Naive B cell (primary cell): Measurements from ENCODE around the gene SERGEF. TPM values are rescaled to one million over a fixed set of nuclear protein-coding genes. Genes with fewer than 3 reads are reported as not detected.
A peak's percentile ranks its signal among the peaks of the same experiment; 100 is the strongest.

Experiments used
- ATAC-seq, 2 donors: fragments of 150-1000 bp; cut with Tn5 transposase; 2 replicates each; pipeline ENCODE4 v1.10.0; 2021; ENCODE audit warnings: low read depth in 2 of 2, mild to moderate bottlenecking in 2 of 2, moderate library complexity in 2 of 2
- DNase-seq: peaks from one replicate; pipeline ENCODE4 v3.0.0; 2022
- H3K27ac Mint-ChIP-seq, 6 donors: one replicate each; pipeline ENCODE4 v1.8.0; 2020 to 2022; ENCODE audit warnings: mild to moderate bottlenecking in 6 of 6, mixed read lengths in 6 of 6, moderate library complexity in 5 of 6, inconsistent platforms in 2 of 6
- H3K27me3 Mint-ChIP-seq, 3 donors: one replicate each; pipeline ENCODE4 v1.8.0; 2021 to 2022; ENCODE audit warnings: mixed read lengths in 3 of 3, mild to moderate bottlenecking in 1 of 3
- H3K36me3 Mint-ChIP-seq, 2 donors: one replicate each; pipeline ENCODE4 v1.8.0; 2020 to 2022; ENCODE audit warnings: mixed read lengths in 2 of 2, inconsistent platforms in 1 of 2, mild to moderate bottlenecking in 1 of 2
- H3K4me1 Mint-ChIP-seq, 3 donors: one replicate each; pipeline ENCODE4 v1.8.0; 2020 to 2022; ENCODE audit warnings: mixed read lengths in 3 of 3, inconsistent platforms in 1 of 3, mild to moderate bottlenecking in 1 of 3, moderate library complexity in 1 of 3
- H3K4me3 Mint-ChIP-seq, 8 donors: one replicate each; pipeline ENCODE4 v1.8.0; 2020 to 2022; ENCODE audit warnings: mild to moderate bottlenecking in 8 of 8, mixed read lengths in 8 of 8, moderate library complexity in 8 of 8, inconsistent platforms in 2 of 8
- H3K9me3 Mint-ChIP-seq, 7 donors: one replicate each; pipeline ENCODE4 v1.8.0; 2020 to 2022; ENCODE audit warnings: mixed read lengths in 7 of 7, mild to moderate bottlenecking in 5 of 7, inconsistent platforms in 2 of 7, moderate library complexity in 1 of 7
- polyA plus RNA-seq, 6 donors: library from polyadenylated mRNA; unstranded; fragments of 300-500 nt; fragmentation: Illumina TruSeq; gene quantifications; one replicate each; pipeline ENCODE4 v1.2.3, GENCODE V29; 2021; ENCODE audit warnings: low read depth in 6 of 6

Gene SERGEF
- polyA plus RNA-seq, 6 donors from 2014 or later: 18.3 to 54.6 (median 42.6) TPM

- DNase-seq (no peak), ATAC-seq (no peak)
- H3K9me3 Mint-ChIP-seq: no peaks in the 10 kb centered on the region
- no peaks in the 10 kb centered on the region for H3K36me3 Mint-ChIP-seq
- H3K4me3 Mint-ChIP-seq: no peak overlapping the region
- H3K27ac Mint-ChIP-seq: no peak overlapping the region
- H3K27me3 Mint-ChIP-seq: no peaks in the 10 kb centered on the region
- H3K4me1 Mint-ChIP-seq: peaks cover 0 to 4% (median 0%) of the 10 kb centered on the region in 3 donors
These were observed 238.4 kb downstream of the SERGEF start for GRCh38 chr11:17774232-17775034.

- H3K9me3 Mint-ChIP-seq: no peaks in the 10 kb centered on the region
These were observed 239.2 kb downstream of the SERGEF start for GRCh38 chr11:17773674-17774073.

DNA sequence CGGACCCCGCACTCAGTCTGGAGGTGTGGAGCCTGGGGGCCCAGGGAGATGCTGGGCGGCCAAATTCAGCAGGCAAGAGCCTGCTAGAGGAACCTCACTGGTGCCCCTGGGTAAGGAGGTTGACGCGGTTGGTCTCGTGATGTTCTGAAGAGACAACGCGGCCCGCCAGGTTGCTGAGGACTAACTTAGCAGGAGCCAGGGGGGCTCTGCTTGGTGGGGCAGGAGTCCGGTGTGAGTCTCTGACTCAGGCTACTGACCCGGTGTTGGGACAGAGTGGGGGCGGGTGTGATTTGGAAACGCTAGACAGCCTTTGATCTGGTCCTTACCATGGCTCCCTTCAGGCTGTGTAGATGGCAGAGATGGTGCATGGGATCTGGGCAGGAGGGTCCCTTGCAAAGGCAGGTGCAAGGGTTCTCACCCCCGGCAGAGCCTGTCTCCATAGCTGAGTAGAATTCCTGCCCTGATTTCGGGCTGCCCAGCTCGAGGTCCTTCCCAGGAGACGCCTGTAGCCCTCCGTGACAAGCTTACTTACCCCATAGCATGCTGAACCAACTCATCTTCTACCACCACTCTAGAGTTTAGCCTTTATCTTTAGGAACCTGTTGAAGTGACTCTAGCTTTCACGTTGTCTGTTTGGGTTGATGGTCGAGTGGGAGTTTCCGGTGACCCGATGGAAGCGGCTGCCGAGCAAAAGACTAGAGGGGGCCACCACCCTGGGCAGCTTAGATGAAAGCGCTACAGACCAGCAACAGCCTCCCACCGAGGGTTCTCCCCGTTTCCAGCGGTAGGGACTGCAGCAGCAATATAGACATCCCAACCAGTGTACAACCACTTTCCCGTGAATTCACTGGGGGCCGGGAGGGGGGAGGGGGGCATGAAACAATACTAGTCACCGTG lies 239.9 kb downstream of the SERGEF start:
- DNase-seq (no peak), ATAC-seq (no peak)
- Mint-ChIP-seq H3K36me3 (no peaks in the 10 kb centered on the region), H3K27me3 (peaks cover 0 to 3% (median 0%) of the 10 kb centered on the region in 3 donors), H3K27ac (no peak overlapping the region), H3K4me1 (peaks cover 0 to 8% (median 0%) of the 10 kb centered on the region in 3 donors), H3K9me3 (no peaks in the 10 kb centered on the region), H3K4me3 (no peak overlapping the region)

More at GRCh38 chr11:17773674-17774073, 239.2 kb downstream of the SERGEF start:
- no peak overlapping the region for H3K27ac Mint-ChIP-seq
- no peaks in the 10 kb centered on the region for H3K36me3 Mint-ChIP-seq
- no peak for DNase-seq
- H3K27me3 Mint-ChIP-seq: peaks cover 0 to 3% (median 0%) of the 10 kb centered on the region in 3 donors
- ATAC-seq: no peak
- no peak overlapping the region for H3K4me3 Mint-ChIP-seq
- H3K4me1 Mint-ChIP-seq: peaks cover 0 to 4% (median 0%) of the 10 kb centered on the region in 3 donors

DNA sequence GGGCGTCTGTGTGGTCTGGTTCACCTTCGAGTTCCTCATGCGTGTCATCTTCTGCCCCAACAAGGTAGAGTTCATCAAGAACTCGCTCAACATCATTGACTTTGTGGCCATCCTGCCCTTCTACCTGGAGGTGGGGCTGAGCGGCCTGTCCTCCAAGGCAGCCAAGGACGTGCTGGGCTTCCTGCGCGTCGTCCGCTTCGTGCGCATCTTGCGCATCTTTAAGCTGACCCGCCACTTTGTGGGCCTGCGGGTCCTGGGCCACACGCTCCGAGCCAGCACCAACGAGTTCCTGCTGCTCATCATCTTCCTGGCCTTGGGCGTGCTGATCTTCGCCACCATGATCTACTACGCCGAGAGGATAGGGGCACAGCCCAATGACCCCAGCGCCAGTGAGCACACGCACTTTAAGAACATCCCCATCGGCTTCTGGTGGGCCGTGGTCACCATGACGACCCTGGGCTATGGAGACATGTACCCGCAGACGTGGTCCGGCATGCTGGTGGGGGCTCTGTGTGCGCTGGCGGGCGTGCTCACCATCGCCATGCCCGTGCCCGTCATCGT lies 240.9 kb downstream of the SERGEF start:
- DNase-seq: no peak
- H3K4me1 Mint-ChIP-seq: peaks cover 0 to 9% (median 0%) of the 10 kb centered on the region in 3 donors

GRCh38 chr11:17771415-17771814 lies 241.4 kb downstream of the SERGEF start:
- Mint-ChIP-seq H3K4me3 (no peak overlapping the region), H3K27ac (no peak overlapping the region), H3K4me1 (peaks cover 0 to 9% (median 0%) of the 10 kb centered on the region in 3 donors), H3K9me3 (no peaks in the 10 kb centered on the region), H3K36me3 (no peaks in the 10 kb centered on the region), H3K27me3 (peaks cover 0 to 3% (median 0%) of the 10 kb centered on the region in 3 donors)
- ATAC-seq (no peak), DNase-seq (no peak)

More for the DNA sequence above, 240.9 kb downstream of the SERGEF start:
- H3K36me3 Mint-ChIP-seq: no peaks in the 10 kb centered on the region
- peaks cover 0 to 3% (median 0%) of the 10 kb centered on the region in 3 donors for H3K27me3 Mint-ChIP-seq
- H3K4me3 Mint-ChIP-seq: no peak overlapping the region
- no peak overlapping the region for H3K27ac Mint-ChIP-seq
- no peaks in the 10 kb centered on the region for H3K9me3 Mint-ChIP-seq
- ATAC-seq: no peak

DNA sequence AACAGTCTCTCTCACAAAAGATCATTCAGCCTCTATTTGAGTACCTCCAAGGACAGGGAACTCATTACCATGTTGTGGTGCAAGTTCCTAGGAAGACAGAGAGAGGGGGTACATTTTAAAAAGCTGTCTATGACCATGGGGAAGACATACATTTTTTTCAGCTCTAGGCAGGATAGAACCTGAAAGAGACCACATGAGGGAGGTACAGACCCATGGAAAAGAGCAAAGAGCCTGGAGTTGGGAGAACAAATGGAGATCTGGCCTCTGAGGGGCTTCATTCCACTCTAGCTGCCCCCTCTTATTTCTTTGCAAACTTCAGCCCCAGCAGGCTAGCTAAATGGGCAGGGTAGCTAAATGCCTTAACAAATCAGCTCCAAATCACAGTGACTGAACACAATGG lies 241.9 kb downstream of the SERGEF start:
- no peak for DNase-seq

DNA sequence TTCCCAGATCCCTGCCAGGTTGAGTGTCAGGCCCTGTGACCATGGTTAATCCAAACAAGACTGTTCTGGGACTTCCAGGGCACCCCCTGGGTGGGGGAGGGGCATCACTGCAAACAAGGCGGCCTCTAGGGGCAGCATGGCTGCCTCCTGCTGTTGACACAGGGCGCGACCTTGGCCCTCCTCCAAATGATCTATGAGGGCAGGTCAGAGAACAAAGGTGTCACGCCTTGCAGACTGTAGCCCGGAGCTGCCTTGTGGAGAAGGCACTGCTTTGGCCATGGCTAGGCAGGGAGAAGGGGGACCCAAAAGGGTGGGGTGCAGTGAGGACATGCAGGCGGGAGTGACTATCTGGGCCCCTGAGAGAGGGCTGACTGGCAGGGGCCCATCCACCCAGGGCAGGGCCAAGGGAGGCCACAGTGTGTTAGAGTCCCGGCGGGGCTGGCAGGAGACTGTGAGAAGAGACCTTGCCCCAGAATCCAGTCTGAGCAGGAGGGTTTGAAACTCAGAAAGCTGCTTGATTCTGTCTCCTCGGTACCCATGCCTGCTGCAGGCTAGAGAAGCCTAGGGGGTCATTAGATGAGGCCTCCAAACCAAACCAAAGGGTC lies 242.7 kb downstream of the SERGEF start:
- peak overlapping the region in 1 of 6 donors; percentile 22 for H3K27ac Mint-ChIP-seq
- peaks cover 0 to 3% (median 0%) of the 10 kb centered on the region in 3 donors for H3K27me3 Mint-ChIP-seq
- H3K36me3 Mint-ChIP-seq: no peaks in the 10 kb centered on the region
- peaks cover 0 to 1% (median 0%) of the 10 kb centered on the region in 7 donors for H3K9me3 Mint-ChIP-seq
- peaks cover 0 to 5% (median 0%) of the 10 kb centered on the region in 3 donors for H3K4me1 Mint-ChIP-seq
- DNase-seq (no peak), ATAC-seq (no peak)
- H3K4me3 Mint-ChIP-seq: no peak overlapping the region

More for the DNA sequence above, 241.9 kb downstream of the SERGEF start:
- H3K36me3 Mint-ChIP-seq: no peaks in the 10 kb centered on the region
- peaks cover 0 to 5% (median 0%) of the 10 kb centered on the region in 3 donors for H3K4me1 Mint-ChIP-seq
- H3K9me3 Mint-ChIP-seq: no peaks in the 10 kb centered on the region
- H3K4me3 Mint-ChIP-seq: no peak overlapping the region
- H3K27me3 Mint-ChIP-seq: peaks cover 0 to 3% (median 0%) of the 10 kb centered on the region in 3 donors
- H3K27ac Mint-ChIP-seq: no peak overlapping the region
- no peak for ATAC-seq

- peaks cover 0 to 1% (median 0%) of the 10 kb centered on the region in 7 donors for H3K9me3 Mint-ChIP-seq
- ATAC-seq: no peak
- H3K4me3 Mint-ChIP-seq: no peak overlapping the region
- no peak for DNase-seq
- H3K27ac Mint-ChIP-seq: no peak overlapping the region
- peaks cover 0 to 3% (median 2%) of the 10 kb centered on the region in 3 donors for H3K27me3 Mint-ChIP-seq
- H3K4me1 Mint-ChIP-seq: peaks cover 0 to 5% (median 0%) of the 10 kb centered on the region in 3 donors
- no peaks in the 10 kb centered on the region for H3K36me3 Mint-ChIP-seq
These were observed 243.6 kb downstream of the SERGEF start for GRCh38 chr11:17769218-17769617.

DNA sequence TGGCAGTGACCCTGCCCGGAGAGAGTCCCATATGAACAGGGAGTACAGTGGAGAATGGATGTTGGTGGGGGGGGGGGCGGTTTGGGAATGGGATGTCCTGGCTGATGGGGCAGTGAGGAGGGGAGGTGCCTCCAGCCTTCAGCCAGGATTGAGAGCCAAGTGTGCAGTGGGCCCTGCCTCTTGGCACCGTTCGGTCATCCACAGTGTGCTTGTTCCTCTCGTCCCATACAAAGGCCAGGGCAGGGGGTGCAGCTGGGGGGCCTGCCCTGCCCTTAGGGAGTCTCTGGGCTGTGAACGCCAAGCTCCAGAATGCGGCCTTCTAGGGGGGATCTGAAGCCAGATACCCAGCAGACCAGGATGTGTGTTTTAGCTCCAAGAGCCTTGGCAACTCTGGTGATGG lies 244.3 kb downstream of the SERGEF start:
- H3K4me1 Mint-ChIP-seq: peaks cover 0 to 5% (median 0%) of the 10 kb centered on the region in 3 donors
- H3K9me3 Mint-ChIP-seq: peaks cover 0 to 2% (median 0%) of the 10 kb centered on the region in 7 donors
- no peak overlapping the region for H3K27ac Mint-ChIP-seq
- ATAC-seq: no peak
- peaks cover 0 to 8% (median 3%) of the 10 kb centered on the region in 3 donors for H3K27me3 Mint-ChIP-seq
- H3K36me3 Mint-ChIP-seq: no peaks in the 10 kb centered on the region
- DNase-seq: no peak
- H3K4me3 Mint-ChIP-seq: no peak overlapping the region

DNA sequence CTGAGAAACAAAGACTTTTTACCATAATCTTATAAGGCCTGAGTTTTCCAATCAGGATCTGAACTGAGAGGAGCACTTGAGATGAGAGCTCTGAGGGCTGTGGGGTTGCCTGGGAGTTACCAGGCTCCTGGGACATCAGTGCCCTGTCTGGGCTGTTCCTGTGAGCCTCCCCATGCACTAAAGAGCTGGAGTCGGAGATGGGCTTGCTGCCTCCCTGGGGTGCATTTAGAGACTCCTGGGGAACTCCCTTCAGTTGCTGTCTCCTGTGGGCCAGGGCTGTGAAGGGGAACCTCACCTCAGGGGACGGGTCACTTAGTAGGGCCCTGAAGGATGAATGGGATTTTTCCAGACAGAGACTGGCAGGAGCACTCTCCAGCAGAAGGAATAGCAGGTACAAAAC lies 244.9 kb downstream of the SERGEF start:
- no peak overlapping the region for H3K4me3 Mint-ChIP-seq
- H3K27me3 Mint-ChIP-seq: peaks cover 0 to 8% (median 3%) of the 10 kb centered on the region in 3 donors
- no peaks in the 10 kb centered on the region for H3K36me3 Mint-ChIP-seq
- DNase-seq (no peak), ATAC-seq (no peak)
- no peak overlapping the region for H3K27ac Mint-ChIP-seq
- peaks cover 0 to 2% (median 0%) of the 10 kb centered on the region in 7 donors for H3K9me3 Mint-ChIP-seq
- peaks cover 0 to 5% (median 0%) of the 10 kb centered on the region in 3 donors for H3K4me1 Mint-ChIP-seq

GRCh38 chr11:17767301-17767885 lies 245.5 kb downstream of the SERGEF start:
- Mint-ChIP-seq H3K36me3 (no peaks in the 10 kb centered on the region), H3K27me3 (peaks cover 0 to 8% (median 3%) of the 10 kb centered on the region in 3 donors), H3K4me1 (peaks cover 0 to 5% (median 0%) of the 10 kb centered on the region in 3 donors), H3K27ac (no peak overlapping the region), H3K4me3 (no peak overlapping the region), H3K9me3 (peaks cover 0 to 2% (median 0%) of the 10 kb centered on the region in 7 donors)
- no peak for DNase-seq
- ATAC-seq: no peak

DNA sequence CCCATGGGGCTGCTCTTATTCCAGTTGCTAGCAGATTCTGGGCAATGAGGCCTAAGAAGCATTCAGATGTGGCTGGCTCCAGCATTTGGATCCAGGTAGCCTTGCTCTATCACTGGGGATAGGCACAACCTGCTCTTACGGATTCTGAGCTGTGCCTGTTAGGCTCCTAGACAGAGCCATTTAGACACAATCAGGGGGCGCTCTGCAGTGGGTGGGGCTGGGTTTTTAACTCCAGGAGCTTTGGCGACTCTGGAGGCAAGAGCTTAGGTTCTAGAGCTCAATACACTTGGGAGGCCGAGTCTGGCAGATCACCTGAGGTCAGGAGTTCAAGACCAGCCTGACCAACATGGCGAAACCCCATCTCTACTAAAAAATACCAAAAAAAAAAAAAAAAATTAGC lies 246.3 kb downstream of the SERGEF start:
- no peak for DNase-seq
- Mint-ChIP-seq H3K27me3 (peaks cover 3 to 8% (median 6%) of the 10 kb centered on the region in 3 donors), H3K4me3 (no peak overlapping the region), H3K27ac (no peak overlapping the region), H3K36me3 (no peaks in the 10 kb centered on the region), H3K9me3 (peaks cover 0 to 2% (median 0%) of the 10 kb centered on the region in 7 donors), H3K4me1 (peaks cover 0 to 5% (median 0%) of the 10 kb centered on the region in 3 donors)
- no peak for ATAC-seq
